SK-N-SH (cell line): ENCODE data around the gene CD81. TPM values are rescaled to one million over a fixed set of nuclear protein-coding genes. Genes with fewer than 3 reads are reported as not detected.

Source experiments
- CTCF ChIA-PET: fragments of 300-600, 350-600 bp; formaldehyde crosslinking; extraction: SDS; loops from one replicate; lab custom pipeline; 2021; lab: Yijun Ruan, JAX
- POLR2A ChIA-PET: fragments of 350-600 bp; sonication (Branson Sonifier 250); formaldehyde crosslinking; extraction: SDS; loops from one replicate; lab custom pipeline; 2020; ENCODE audit warnings: antibody characterized with exemption, inconsistent platforms; lab: Yijun Ruan, JAX
- DNase-seq: peaks from one replicate; pipeline ENCODE4 v3.0.0; 2012
- H2AFZ ChIP-seq: fragments of 200-600 bp; sonication (generic); 2 replicates; pipeline ENCODE4 v1.8.1; 2016; ENCODE audit warnings: antibody characterized with exemption, mild to moderate bottlenecking, low read depth
- H3F3A ChIP-seq: fragments of 200-600 bp; sonication (generic); replicated peaks from 2 replicates; pipeline ENCODE3; 2016; ENCODE audit warnings: antibody characterized with exemption, mild to moderate bottlenecking; ENCODE audit not compliant: insufficient read depth
- H3K27ac ChIP-seq, 2 experiments: fragments of 200-500 bp in 1 of 2; fragments of 200-600 bp in 1 of 2; sonication (Bioruptor generic) in 1 of 2; sonication (generic), shearing (Covaris generic) in 1 of 2; 2 replicates each; pipeline versions ENCODE4 v1.5.1 to v1.6.1; 2014 to 2016; ENCODE audit warnings: low read depth in 2 of 2, inconsistent platforms in 1 of 2, low read length in 1 of 2, mild to moderate bottlenecking in 1 of 2, mixed read lengths in 1 of 2
- H3K27me3 ChIP-seq: fragments of 200-600 bp; sonication (generic), shearing (Covaris generic); 2 replicates; pipeline ENCODE4 v1.6.1; 2016; ENCODE audit warnings: mixed run types; ENCODE audit not compliant: insufficient read depth
- H3K36me3 ChIP-seq, 2 experiments: fragments of 200-500 bp in 1 of 2; fragments of 200-600 bp in 1 of 2; sonication (Bioruptor generic) in 1 of 2; sonication (generic) in 1 of 2; replicated peaks in 1 of 2; 2 replicates each; pipeline versions ENCODE3 to v1.5.1; 2014 to 2016; ENCODE audit warnings: low read length in 1 of 2, mild to moderate bottlenecking in 1 of 2; ENCODE audit not compliant: insufficient read depth in 2 of 2, control insufficient read depth in 1 of 2
- H3K4me1 ChIP-seq, 2 experiments: fragments of 200-500 bp in 1 of 2; fragments of 200-600 bp in 1 of 2; sonication (Bioruptor generic) in 1 of 2; sonication (generic), shearing (Covaris generic) in 1 of 2; 2 replicates each; pipeline versions ENCODE4 v1.5.1 to v1.6.1; 2014 to 2016; ENCODE audit warnings: low read depth in 1 of 2, low read length in 1 of 2, mixed run types in 1 of 2; ENCODE audit not compliant: insufficient read depth in 2 of 2, control insufficient read depth in 1 of 2
- H3K4me2 ChIP-seq: fragments of 200-600 bp; sonication (generic), shearing (Covaris generic); 2 replicates; pipeline ENCODE4 v1.6.1; 2017; ENCODE audit warnings: mixed run types
- H3K4me3 ChIP-seq, 2 experiments: fragments of 200-500 bp in 1 of 2; fragments of 200-600 bp in 1 of 2; sonication (Bioruptor generic) in 1 of 2; sonication (generic), shearing (Covaris generic) in 1 of 2; 2 replicates each; pipeline versions ENCODE4 v1.5.1 to v1.8.1; 2014 to 2016; ENCODE audit warnings: low read depth in 2 of 2, inconsistent platforms in 1 of 2, low read length in 1 of 2, mild to moderate bottlenecking in 1 of 2, mixed read lengths in 1 of 2, moderate library complexity in 1 of 2
- H3K79me2 ChIP-seq: fragments of 200-600 bp; sonication (generic); 2 replicates; pipeline ENCODE4 v1.8.1; 2017; ENCODE audit warnings: mild to moderate bottlenecking; ENCODE audit not compliant: insufficient read depth
- H3K9ac ChIP-seq: fragments of 200-600 bp; sonication (generic); 2 replicates; pipeline ENCODE4 v1.6.1; 2017; ENCODE audit warnings: mixed run types
- H3K9me2 ChIP-seq: fragments of 200-600 bp; sonication (generic); 2 replicates; pipeline ENCODE4 v1.6.1; 2017; ENCODE audit warnings: mixed run types
- H3K9me3 ChIP-seq: fragments of 200-600 bp; sonication (generic); 2 replicates; pipeline ENCODE4 v1.6.1; 2017; ENCODE audit warnings: mixed run types, mild to moderate bottlenecking, moderate library complexity
- H4K20me1 ChIP-seq: fragments of 200-600 bp; sonication (generic); 2 replicates; pipeline ENCODE4 v1.6.1; 2017; ENCODE audit warnings: mild to moderate bottlenecking, mixed run types; ENCODE audit not compliant: insufficient read depth
- EP300 ChIP-seq, 2 experiments: IDR thresholded peaks; 2 replicates each; pipeline versions ENCODE4 v1.4.0 to v1.6.1; 2012; ENCODE audit warnings: borderline replicate concordance in 1 of 2, low read depth in 1 of 2, low read length in 1 of 2
- GABPA ChIP-seq: IDR thresholded peaks from 2 replicates; pipeline ENCODE4 v1.4.0; 2012; ENCODE audit warnings: low read depth, mild to moderate bottlenecking
- MAX ChIP-seq: IDR thresholded peaks from 2 replicates; pipeline ENCODE4 v1.4.0; 2012; ENCODE audit warnings: low read depth
- NRF1 ChIP-seq: IDR thresholded peaks from 2 replicates; pipeline ENCODE4 v1.6.1; 2012; ENCODE audit warnings: low read depth, mild to moderate bottlenecking, low read length
- RAD21 ChIP-seq: IDR thresholded peaks from 2 replicates; pipeline ENCODE4 v1.6.1; 2012; ENCODE audit warnings: mild to moderate bottlenecking, low read length
- USF1 ChIP-seq: IDR thresholded peaks from 2 replicates; pipeline ENCODE4 v1.4.0; 2012; ENCODE audit warnings: low read depth, borderline replicate concordance
- WGBS: methylation state at CpG from one replicate; pipeline ENCODE4 v1.1.6; 2017; ENCODE audit warnings: low lambda C conversion rate; 5-methylcytosine and 5-hydroxymethylcytosine counted together
- polyA plus RNA-seq, 3 experiments: library from polyadenylated mRNA; depleted of rRNA; stranded (reverse); fragments of >200 nt; gene quantifications; 2 replicates each; pipeline ENCODE4 v1.2.3, GENCODE V29; 2012

The CD81 gene
- polyA plus RNA-seq, 1 of the 3 experiments (the other 2 are of a cell fraction) = 517 TPM

GRCh38 chr11:2393941-2394817, 17.1 kb downstream of the CD81 start (continued):
- TF ChIP-seq MAX = no peak
- no peak for TF ChIP-seq GABPA
- no peak for TF ChIP-seq RAD21
- TF ChIP-seq USF1 = no peak
- no peak for TF ChIP-seq EP300 (IDR thresholded peaks at IDR 0.05; ENCODE audit: borderline replicate concordance in 1 of 2, low read depth in 1 of 2, low read length in 1 of 2)
- no peak for TF ChIP-seq NRF1

GRCh38 chr11:2394818-2395105, 17.7 kb downstream of the CD81 start:
- Histone ChIP-seq H3K4me1 (peaks cover 5 to 12% of the 10 kb centered on the region in 2 experiments; a peak in 1 of 4 replicates), H2AFZ (no peak overlapping the region), H3K27me3 (no peaks in the 10 kb centered on the region), H4K20me1 (peaks cover 39% of the 10 kb centered on the region), H3K9me2 (no peaks in the 10 kb centered on the region), H3K4me3 (no peak overlapping the region), H3K79me2 (peaks cover 22% of the 10 kb centered on the region), H3F3A (peaks cover 7% of the 10 kb centered on the region), H3K9ac (no peak overlapping the region), H3K9me3 (no peaks in the 10 kb centered on the region), H3K36me3 (peaks cover 8 to 52% of the 10 kb centered on the region in 2 experiments), H3K27ac (no peak overlapping the region), H3K4me2 (no peak overlapping the region)
- TF ChIP-seq RAD21 (no peak), MAX (no peak)
- WGBS = 92% methylated on average over 4 of the region's 8 CpGs
- ChIA-PET POLR2A (no interaction called here), CTCF (no interaction called here)
- DNase-seq = no peak

GRCh38 chr11:2395211-2395730, 18.2 kb downstream of the CD81 start:
- H3K9ac ChIP-seq = no peak overlapping the region
- H3K27me3 ChIP-seq = no peaks in the 10 kb centered on the region
- ChIA-PET CTCF (no interaction called here), POLR2A (interaction anchor here (1.0 kb wide), 1 partner anchor 17 kb away, joined by 3 read pairs; no protein-coding TSS in a partner anchor)
- H3K9me3 ChIP-seq = no peaks in the 10 kb centered on the region
- peaks cover 17% of the 10 kb centered on the region; the same call in 1 of the 2 replicates for H3K79me2 ChIP-seq
- H3K4me2 ChIP-seq = no peak overlapping the region
- H3K9me2 ChIP-seq = no peaks in the 10 kb centered on the region
- peaks cover 10% of the 10 kb centered on the region for H3F3A ChIP-seq
- no peak for TF ChIP-seq RAD21
- H4K20me1 ChIP-seq = peaks cover 33% of the 10 kb centered on the region
- no peak overlapping the region for H2AFZ ChIP-seq
- H3K4me3 ChIP-seq = no peak overlapping the region
- H3K36me3 ChIP-seq = peaks cover 8 to 49% of the 10 kb centered on the region in 2 experiments
- H3K27ac ChIP-seq = no peak overlapping the region
- WGBS = 94% methylated on average over 13 of the region's 26 CpGs
- H3K4me1 ChIP-seq = peaks cover 5 to 12% of the 10 kb centered on the region in 2 experiments; a peak in 1 of 4 replicates
- DNase-seq = no peak
